K562 (cell line): Measurements from ENCODE around the gene CDC23. TPM values are rescaled to one million over a fixed set of nuclear protein-coding genes. Genes with fewer than 3 reads are reported as not detected.

Source experiments
- ATAC-seq: fragments of 200-7000 bp; cut with Tn5 transposase; 3 replicates; pipeline ENCODE4 v1.9.1; 2020; ENCODE audit warnings: moderate library complexity
- BruUV-seq: library from RNA; stranded (reverse); fragments of 400-500 nt; replicated peaks from 2 replicates; lab custom pipeline; 2021; lab: Mats Ljungman, UMichigan
- CTCF ChIA-PET: fragments of 300-600 bp; formaldehyde crosslinking; extraction: SDS; loops from one replicate; lab custom pipeline; 2021; ENCODE audit warnings: low intra/inter-chr PET ratio; lab: Yijun Ruan, JAX
- POLR2A ChIA-PET: fragments of 300-600, 350-650 bp; sonication (Branson Sonifier 250); formaldehyde crosslinking; extraction: SDS; loops from one replicate; lab custom pipeline; 2021; ENCODE audit warnings: antibody characterized with exemption, inconsistent platforms; lab: Yijun Ruan, JAX
- DNase-seq, 4 experiments: peaks; one replicate each; pipeline versions ENCODE4 v3.0.0 to v3.0.0-alpha.2; 2011 to 2018; ENCODE audit warnings: low spot score in 3 of 4, mixed read lengths in 3 of 4; ENCODE audit errors: extremely low read depth in 1 of 4
- FAIRE-seq: peaks from 2 replicates; lab custom pipeline; 2011; peaks lifted over from hg19 to GRCh38; lab: Jason Lieb, UNC
- H2AFZ ChIP-seq: 2 replicates; pipeline ENCODE4 v1.6.0; 2011; ENCODE audit warnings: low read depth, low read length, control low read depth, inconsistent platforms
- H3K27ac ChIP-seq: fragments of 200-600 bp; 3 replicates; pipeline ENCODE4 v1.8.0; 2011; ENCODE audit warnings: low read depth, mild to moderate bottlenecking, control low read depth, inconsistent platforms, low read length, moderate library complexity, mixed read lengths; ENCODE audit errors: extremely low read depth
- H3K27me3 ChIP-seq, 2 experiments: fragments of 300-600 bp in 1 of 2; 2 replicates in 1 of 2; 3 replicates in 1 of 2; pipeline versions ENCODE4 v1.6.0 to v1.8.0; 2011; ENCODE audit warnings: inconsistent platforms in 2 of 2, low read length in 2 of 2, mild to moderate bottlenecking in 1 of 2, mixed read lengths in 1 of 2, moderate library complexity in 1 of 2; ENCODE audit not compliant: control insufficient read depth in 2 of 2, insufficient read depth in 2 of 2
- H3K36me3 ChIP-seq: fragments of 300-600 bp; 3 replicates; pipeline ENCODE4 v1.8.0; 2011; ENCODE audit warnings: mild to moderate bottlenecking, low read length, inconsistent platforms; ENCODE audit not compliant: control insufficient read depth, insufficient read depth
- H3K4me1 ChIP-seq, 2 experiments: fragments of 200-600 bp in 1 of 2; replicated peaks in 1 of 2; 2 replicates in 1 of 2; 3 replicates in 1 of 2; pipeline versions ENCODE4 v1.5.1 to v1.8.0; 2011; ENCODE audit warnings: inconsistent platforms in 2 of 2, low read length in 2 of 2, mild to moderate bottlenecking in 1 of 2, mixed read lengths in 1 of 2, moderate library complexity in 1 of 2; ENCODE audit not compliant: control insufficient read depth in 2 of 2, insufficient read depth in 2 of 2
- H3K4me2 ChIP-seq: 2 replicates; pipeline ENCODE4 v1.6.1; 2011; ENCODE audit warnings: low read length, control low read depth, inconsistent platforms, mixed read lengths; ENCODE audit not compliant: insufficient read depth
- H3K4me3 ChIP-seq: fragments of 200-600 bp; sonication (generic), shearing (Covaris generic); 2 replicates; pipeline ENCODE4 v1.5.1; 2016; ENCODE audit warnings: control low read depth, inconsistent platforms
- H3K79me2 ChIP-seq: fragments of 200-600 bp; 3 replicates; pipeline ENCODE4 v1.8.0; 2011; ENCODE audit warnings: low read length, inconsistent platforms; ENCODE audit not compliant: control insufficient read depth, insufficient read depth
- H3K9ac ChIP-seq, 2 experiments: 2 replicates each; pipeline versions ENCODE4 v1.6.0 to v1.6.1; 2011; ENCODE audit warnings: low read depth in 2 of 2, low read length in 2 of 2, control low read depth in 1 of 2, inconsistent platforms in 1 of 2, mild to moderate bottlenecking in 1 of 2, mixed read lengths in 1 of 2; ENCODE audit not compliant: insufficient read depth in 1 of 2
- H3K9me1 ChIP-seq: one replicate; pipeline ENCODE4 v1.6.0; 2011; ENCODE audit warnings: inconsistent platforms, mild to moderate bottlenecking, low read length, moderate library complexity; ENCODE audit not compliant: control insufficient read depth, insufficient read depth
- H3K9me3 ChIP-seq: replicated peaks from 2 replicates; pipeline ENCODE4 v1.5.1; 2011; ENCODE audit warnings: low read depth, low read length, inconsistent platforms; ENCODE audit not compliant: control insufficient read depth, insufficient read depth
- H4K20me1 ChIP-seq: replicated peaks from 2 replicates; pipeline ENCODE4 v1.6.1; 2011; ENCODE audit warnings: low read length, inconsistent platforms, mixed read lengths; ENCODE audit not compliant: control insufficient read depth, insufficient read depth
- CREB1 ChIP-seq, 2 experiments: sonication (generic) in 1 of 2; formaldehyde crosslinking in 1 of 2; IDR thresholded peaks; 2 replicates each; pipeline versions ENCODE4 v1.6.1 to v1.8.0; 2012 to 2022; ENCODE audit warnings: inconsistent platforms in 1 of 2, mild to moderate bottlenecking in 1 of 2, missing genetic modification reagents in 1 of 2, moderate library complexity in 1 of 2
- CREBBP ChIP-seq: IDR thresholded peaks from one replicate; pipeline ENCODE4 v1.6.1; 2012; ENCODE audit warnings: low read depth, mild to moderate bottlenecking, control low read depth, inconsistent platforms, low read length
- RCOR1 ChIP-seq, 2 experiments: IDR thresholded peaks; 2 replicates each; pipeline ENCODE4 v1.6.1; 2012; ENCODE audit warnings: low read depth in 2 of 2, low read length in 2 of 2, borderline replicate concordance in 1 of 2, improper control_type of control experiment in 1 of 2
- RFX7 ChIP-seq: fragments of 250-450 bp; sonication (Bioruptor Pico); IDR thresholded peaks from 2 replicates; pipeline ENCODE4 v1.5.1; 2021; ENCODE audit warnings: mild to moderate bottlenecking
- SMARCB1 ChIP-seq: IDR thresholded peaks from 2 replicates; pipeline ENCODE4 v1.6.1; 2011; ENCODE audit warnings: improper control_type of control experiment, low read depth; ENCODE audit not compliant: insufficient read length
- YBX1 ChIP-seq: fragments of 450-650 bp; IDR thresholded peaks from 2 replicates; pipeline ENCODE4 v1.7.1; 2016; ENCODE audit warnings: mild to moderate bottlenecking
- ZNF197 ChIP-seq: fragments of 200-800 bp; sonication (Bioruptor generic); IDR thresholded peaks from 2 replicates; pipeline ENCODE4 v1.6.1; 2016; ENCODE audit warnings: low read depth, missing genetic modification characterization, missing compliant biosample characterization
- ZNF785 ChIP-seq: fragments of 250-450 bp; sonication (Bioruptor Pico); IDR thresholded peaks from 2 replicates; pipeline ENCODE4 v1.4.0; 2020; ENCODE audit warnings: mild to moderate bottlenecking
- WGBS: fragments of 100-300 bp; shearing (Covaris generic); methylation state at CpG from one replicate; pipeline ENCODE4 v1.1.6; 2016; ENCODE audit warnings: low coverage, mixed read lengths; ENCODE audit not compliant: insufficient coverage; ENCODE audit errors: missing lambda C conversion rate; 5-methylcytosine and 5-hydroxymethylcytosine counted together
- in situ Hi-C: fragments of 300-500 bp; cut with MboI; formaldehyde crosslinking; loops from 4 replicates; pipeline ENCODE4 v1.15.0; 2018; ENCODE audit warnings: inconsistent platforms, mixed read lengths
- intact Hi-C: fragments of 100-400 bp; cut with micrococcal nuclease; formaldehyde crosslinking; loops from 2 replicates; pipeline ENCODE4 v1.14.2; 2022
- polyA plus RNA-seq, 8 experiments: library from polyadenylated mRNA; depleted of rRNA in 4 of 8; stranded (reverse) in 5 of 8; unstranded in 3 of 8; fragments of >200 nt; fragmentation: Nextera tagmentation in 2 of 8; fragmentation: Illumina TruSeq in 1 of 8; extraction: Ambion mirVana in 2 of 8; extraction: Trizol in 1 of 8; gene quantifications; 2 replicates each; pipeline versions ENCODE4 v1.2.1 to v1.2.3, GENCODE V29; 2011 to 2014; ENCODE audit warnings: inconsistent platforms in 1 of 8, missing spikeins in 1 of 8
- total RNA-seq, 7 experiments: library from RNA; depleted of rRNA in 6 of 7; stranded (reverse); fragments of >200 nt in 6 of 7; fragmentation: Illumina TruSeq in 2 of 7; extraction: Trizol in 2 of 7; gene quantifications; 2 replicates each; pipeline versions ENCODE4 v1.2.1 to v1.2.3, GENCODE V29; 2011 to 2021; ENCODE audit warnings: low replicate concordance in 1 of 7

Gene CDC23
- total and polyA plus RNA-seq, 9 of the 15 experiments (the other 6 are each of a cell fraction or from before 2014, with no cell fraction given): 34.5 to 157 (median 65.5) TPM

- ATAC-seq (no peak), DNase-seq (no peak), FAIRE-seq (no peak)
- intact Hi-C loops: no loop called here
- Histone ChIP-seq H3K4me3 (no peak overlapping the region), H3K9me3 (no peaks in the 10 kb centered on the region), H3K9ac (no peak overlapping the region), H3K4me1 (no peaks in the 10 kb centered on the region), H3K4me2 (no peak overlapping the region), H3K27me3 (no peaks in the 10 kb centered on the region), H3K36me3 (peaks cover 81% of the 10 kb centered on the region), H4K20me1 (peaks cover 4% of the 10 kb centered on the region), H3K9me1 (no peaks in the 10 kb centered on the region), H3K79me2 (no peaks in the 10 kb centered on the region), H3K27ac (no peak overlapping the region), H2AFZ (no peak overlapping the region)
- in situ Hi-C loops: no loop called here
- 88% methylated on average over 5 of the region's 5 CpGs for WGBS
- POLR2A ChIA-PET: interaction anchor here (1.6 to 2.4 kb wide), 2 partner anchors 10 to 11 kb away, joined by 8 read pairs; no protein-coding TSS in a partner anchor
- CTCF ChIA-PET: no interaction called here
- TF ChIP-seq CREBBP (no peak), RCOR1 (IDR thresholded peaks at IDR 0.05; ENCODE audit: borderline replicate concordance in 1 of 2, low read depth in 2 of 2, low read length in 2 of 2) (no peak), CREB1 (IDR thresholded peaks at IDR 0.05) (no peak), CREB1 (CRISPR knock-in tag; IDR thresholded peaks at IDR 0.05) (no peak), ZNF785 (CRISPR knock-in tag) (no peak), SMARCB1 (no peak), RFX7 (CRISPR knock-in tag) (no peak), YBX1 (no peak), ZNF197 (CRISPR knock-in tag) (no peak)
- BruUV-seq: no TSS peak
These were observed 53.5 kb downstream of the CDC23 start for GRCh38 chr5:138159666-138160065.
